Amniotic stem cell (primary cell): Measurements from ENCODE around the gene ZNF764.
"Not testable (repeated sequence)": the region's sequence is repeated elsewhere in the genome, so short reads cannot be mapped to it uniquely, and the experiment has no call there.

ENCODE experiments used
- DNase-seq: peaks from one replicate; lab custom pipeline; 2025; lab: John Stamatoyannopoulos, UW

ZNF764 gene

GRCh38 chr16:30557957-30558788, at the start of gene ZNF764:
TSS of gene ZNF764 (minus strand) at chr16:30558374. CDS start at chr16:30558182, 192 bp downstream.
- peak; percentile 99 for DNase-seq

GRCh38 chr16:30606004-30606403, 47.8 kb upstream of the ZNF764 start:
- no peak for DNase-seq

- no peak for DNase-seq
Measured at GRCh38 chr16:30605158-30605557, 47.0 kb upstream of the ZNF764 start.

- DNase-seq = no peak
Measured at GRCh38 chr16:30604316-30604947, 46.3 kb upstream of the ZNF764 start.

GRCh38 chr16:30603945-30604315, 45.8 kb upstream of the ZNF764 start:
- DNase-seq = no peak

GRCh38 chr16:30602616-30603277, 44.6 kb upstream of the ZNF764 start:
- DNase-seq = no peak

GRCh38 chr16:30601966-30602365, 43.8 kb upstream of the ZNF764 start:
- no peak for DNase-seq

- DNase-seq = no peak
Measured at GRCh38 chr16:30600929-30601328, 42.8 kb upstream of the ZNF764 start.

- DNase-seq = no peak
Measured at GRCh38 chr16:30600215-30600614, 42.0 kb upstream of the ZNF764 start.

- no peak for DNase-seq
Measured at GRCh38 chr16:30592871-30593270, 34.7 kb upstream of the ZNF764 start.

GRCh38 chr16:30590869-30591268, 32.7 kb upstream of the ZNF764 start:
- not testable (repeated sequence) for DNase-seq

GRCh38 chr16:30589582-30589981, 31.4 kb upstream of the ZNF764 start:
- not testable (repeated sequence) for DNase-seq

GRCh38 chr16:30588651-30589050, 30.5 kb upstream of the ZNF764 start:
- DNase-seq = no peak

GRCh38 chr16:30585400-30586191, 27.4 kb upstream of the ZNF764 start, which contains the start of gene ZNF785:
TSS of gene ZNF785 (minus strand) at chr16:30585697. CDS start at chr16:30585611, 86 bp downstream.
- DNase-seq = peak; percentile 93

- DNase-seq = no peak
Measured at GRCh38 chr16:30585022-30585399, 26.8 kb upstream of the ZNF764 start.

GRCh38 chr16:30582611-30583340, 24.6 kb upstream of the ZNF764 start:
- DNase-seq = no peak

- no peak for DNase-seq
Measured at GRCh38 chr16:30581457-30581856, 23.3 kb upstream of the ZNF764 start.

GRCh38 chr16:30574678-30575077, 16.5 kb upstream of the ZNF764 start:
- DNase-seq = no peak

GRCh38 chr16:30571445-30572322, 13.5 kb upstream of the ZNF764 start, which contains the start of gene ZNF688:
TSS of gene ZNF688 (minus strand) at chr16:30571714. CDS start at chr16:30571629, 85 bp downstream.
- DNase-seq = peak; percentile 94
